CD14-positive monocyte (primary cell): ENCODE data around the gene LDLRAD2. TPM values are rescaled to one million over a fixed set of nuclear protein-coding genes. Genes with fewer than 3 reads are reported as not detected.

Experiments used
- DNase-seq, 3 donors: peaks; one replicate each; pipeline ENCODE4 v3.0.0-alpha.2; 2011 to 2022
- H2AFZ ChIP-seq: 2 replicates; pipeline ENCODE4 v1.6.0; 2012; ENCODE audit warnings: mild to moderate bottlenecking, low read depth, low read length, inconsistent platforms; ENCODE audit not compliant: insufficient read depth, poor library complexity, severe bottlenecking
- H3K27ac ChIP-seq, 2 donors: 1 replicate in 1 of 2; 2 replicates in 1 of 2; pipeline ENCODE4 v1.5.1; 2012 to 2013; ENCODE audit warnings: low read length in 2 of 2, control low read depth in 1 of 2, inconsistent platforms in 1 of 2, low read depth in 1 of 2, mild to moderate bottlenecking in 1 of 2
- H3K27me3 ChIP-seq, 2 donors: one replicate each; pipeline versions ENCODE4 v1.6.0 to v1.6.1; 2011 to 2013; ENCODE audit warnings: low read length in 2 of 2; ENCODE audit not compliant: control insufficient read depth in 2 of 2, insufficient read depth in 2 of 2
- H3K36me3 ChIP-seq, 2 donors: replicated peaks in 1 of 2; 1 replicate in 1 of 2; 2 replicates in 1 of 2; pipeline versions ENCODE4 v1.5.1 to v1.6.1; 2012 to 2013; ENCODE audit warnings: low read length in 2 of 2, control low read depth in 1 of 2, inconsistent platforms in 1 of 2, mild to moderate bottlenecking in 1 of 2; ENCODE audit not compliant: insufficient read depth in 2 of 2, control insufficient read depth in 1 of 2
- H3K4me1 ChIP-seq, 2 donors: 1 replicate in 1 of 2; 2 replicates in 1 of 2; pipeline versions ENCODE4 v1.5.1 to v1.6.1; 2012 to 2013; ENCODE audit warnings: low read length in 2 of 2, control low read depth in 1 of 2, inconsistent platforms in 1 of 2, mild to moderate bottlenecking in 1 of 2, moderate library complexity in 1 of 2; ENCODE audit not compliant: insufficient read depth in 2 of 2, control insufficient read depth in 1 of 2
- H3K4me2 ChIP-seq: replicated peaks from 2 replicates; pipeline ENCODE3; 2012; ENCODE audit warnings: low read length, moderate library complexity, mild to moderate bottlenecking; ENCODE audit not compliant: poor library complexity, severe bottlenecking; ENCODE audit errors: extremely low read depth
- H3K4me3 ChIP-seq, 3 experiments: fragments of 200-600 bp in 1 of 3; sonication (generic) in 1 of 3; replicated peaks in 1 of 3; 1 replicate in 2 of 3; 2 replicates in 1 of 3; pipeline ENCODE4 v1.5.1; 2011 to 2013; ENCODE audit warnings: low read length in 3 of 3, mild to moderate bottlenecking in 3 of 3, control low read depth in 2 of 3, low read depth in 2 of 3, inconsistent platforms in 1 of 3, moderate library complexity in 1 of 3
- H3K79me2 ChIP-seq: 2 replicates; pipeline ENCODE4 v1.6.0; 2012; ENCODE audit warnings: mild to moderate bottlenecking, control low read depth, inconsistent platforms, low read length, moderate library complexity; ENCODE audit not compliant: insufficient read depth
- H3K9ac ChIP-seq: 2 replicates; pipeline ENCODE4 v1.6.0; 2017; ENCODE audit warnings: low read length, mild to moderate bottlenecking; ENCODE audit not compliant: insufficient read depth, poor library complexity, severe bottlenecking
- H3K9me3 ChIP-seq, 2 donors: replicated peaks in 1 of 2; 1 replicate in 1 of 2; 2 replicates in 1 of 2; pipeline versions ENCODE4 v1.5.1 to v1.6.1; 2012 to 2013; ENCODE audit warnings: low read length in 2 of 2, control low read depth in 1 of 2; ENCODE audit not compliant: control insufficient read depth in 1 of 2, insufficient read depth in 1 of 2
- H4K20me1 ChIP-seq: 2 replicates; pipeline ENCODE4 v1.6.0; 2012; ENCODE audit warnings: mild to moderate bottlenecking, low read length, control low read depth, moderate library complexity; ENCODE audit not compliant: insufficient read depth
- H3K27ac Mint-ChIP-seq, 7 donors: one replicate each; pipeline ENCODE4 v1.8.0; 2020; ENCODE audit warnings: mild to moderate bottlenecking in 7 of 7, mixed read lengths in 7 of 7, moderate library complexity in 6 of 7, inconsistent platforms in 2 of 7
- H3K27me3 Mint-ChIP-seq, 3 donors: one replicate each; pipeline ENCODE4 v1.8.0; 2021 to 2022; ENCODE audit warnings: low read depth in 3 of 3, mild to moderate bottlenecking in 3 of 3, mixed read lengths in 3 of 3, moderate library complexity in 3 of 3, inconsistent platforms in 1 of 3
- H3K36me3 Mint-ChIP-seq, 2 donors: one replicate each; pipeline ENCODE4 v1.8.0; 2020; ENCODE audit warnings: mixed read lengths in 2 of 2, inconsistent platforms in 1 of 2, mild to moderate bottlenecking in 1 of 2
- H3K4me1 Mint-ChIP-seq: one replicate; pipeline ENCODE4 v1.8.0; 2020; ENCODE audit warnings: mild to moderate bottlenecking, mixed read lengths
- H3K4me3 Mint-ChIP-seq, 2 donors: one replicate each; pipeline ENCODE4 v1.8.0; 2020; ENCODE audit warnings: mild to moderate bottlenecking in 2 of 2, mixed read lengths in 2 of 2, moderate library complexity in 1 of 2
- H3K9me3 Mint-ChIP-seq, 7 donors: one replicate each; pipeline ENCODE4 v1.8.0; 2020 to 2022; ENCODE audit warnings: mixed read lengths in 7 of 7, mild to moderate bottlenecking in 6 of 7, moderate library complexity in 6 of 7, inconsistent platforms in 2 of 7
- WGBS: methylation state at CpG from one replicate; pipeline ENCODE4 v1.1.5; 2013; ENCODE audit warnings: missing lambda C conversion rate; ENCODE audit not compliant: insufficient coverage; 5-methylcytosine and 5-hydroxymethylcytosine counted together
- intact Hi-C, 2 donors: fragments of 100-400 bp; cut with micrococcal nuclease; formaldehyde crosslinking; loops; one replicate each; pipeline versions ENCODE4 v1.15.0 to v1.15.1; 2023
- polyA plus RNA-seq, 3 donors: library from polyadenylated mRNA; depleted of rRNA in 1 of 3; unstranded in 2 of 3; stranded (reverse) in 1 of 3; fragments of 300-500 nt in 2 of 3; fragments of >200 nt in 1 of 3; fragmentation: Illumina TruSeq in 2 of 3; gene quantifications; 1 replicate in 2 of 3; 2 replicates in 1 of 3; pipeline ENCODE4 v1.2.3, GENCODE V29; 2012 to 2021
- TF ChIP-seq, protein P1 (sequence below): fragments of 200-600 bp; IDR thresholded peaks from one replicate; pipeline ENCODE4 v1.8.0; 2022; ENCODE audit warnings: antibody characterized with exemption, mild to moderate bottlenecking

LDLRAD2 gene
- polyA plus RNA-seq, 3 donors = 0.63 TPM; not detected in 2

DNA sequence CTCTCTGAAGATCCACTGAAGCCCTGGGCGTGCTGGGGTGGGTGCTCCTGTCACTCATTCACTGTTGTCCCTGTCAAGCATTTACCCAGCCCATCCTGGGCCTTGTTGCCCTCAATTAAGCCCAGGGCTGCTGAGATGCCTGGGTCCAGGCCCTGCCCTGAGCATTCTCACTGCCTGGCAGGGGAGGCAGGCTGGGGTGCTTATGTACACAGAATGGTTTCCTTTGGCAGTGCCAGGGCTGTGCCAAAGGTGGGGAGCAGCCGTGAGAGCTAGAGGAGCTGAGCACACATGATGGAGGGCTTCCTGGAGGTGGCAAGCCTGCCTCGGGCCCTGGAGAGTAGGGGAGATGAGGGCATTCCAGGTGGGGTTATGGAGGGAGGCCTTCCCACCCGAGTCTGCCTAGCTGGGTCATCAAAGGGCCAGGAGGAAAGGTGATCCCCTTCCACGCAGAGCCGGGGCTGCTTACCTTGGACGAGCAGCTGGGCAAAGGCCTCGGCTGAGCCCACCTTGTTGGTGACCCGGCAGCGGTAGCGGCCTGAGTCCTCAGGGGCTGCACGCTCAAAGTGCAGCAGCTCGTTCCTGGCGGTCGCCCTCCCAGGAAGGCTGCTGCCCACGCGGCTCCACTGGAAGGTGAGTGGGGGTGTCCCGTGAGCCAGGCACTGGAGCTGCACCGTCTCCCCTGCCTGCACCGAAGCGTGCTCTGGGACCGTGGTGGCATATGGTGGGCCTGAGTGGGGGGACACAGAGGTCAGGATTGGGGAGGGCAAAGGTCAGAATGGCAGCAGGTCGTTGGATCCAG lies 26.5 kb downstream of the LDLRAD2 start:
- no peaks in the 10 kb centered on the region for H3K79me2 ChIP-seq
- peaks cover 5 to 15% (median 13%) of the 10 kb centered on the region in 7 donors for H3K9me3 Mint-ChIP-seq
- H4K20me1 ChIP-seq = no peaks in the 10 kb centered on the region
- H3K9me3 ChIP-seq = peaks cover 7 to 13% of the 10 kb centered on the region in 2 donors
- intact Hi-C loops = no loop called here
- H3K4me2 ChIP-seq = no peak overlapping the region
- H2AFZ ChIP-seq = no peak overlapping the region
- no peaks in the 10 kb centered on the region for H3K4me1 Mint-ChIP-seq
- 93% methylated on average over 23 of the region's 23 CpGs for WGBS
- no peak for DNase-seq
- peaks cover 1 to 9% of the 10 kb centered on the region in 2 donors for H3K36me3 Mint-ChIP-seq
- H3K27ac Mint-ChIP-seq = peak overlapping the region in 1 of 7 donors; percentile 46
- H3K27ac ChIP-seq = no peak overlapping the region
- no peaks in the 10 kb centered on the region for H3K4me1 ChIP-seq
- peaks cover 0 to 2% (median 2%) of the 10 kb centered on the region in 3 donors for H3K27me3 Mint-ChIP-seq
- H3K36me3 ChIP-seq = no peaks in the 10 kb centered on the region
- no peak overlapping the region for H3K4me3 Mint-ChIP-seq
- no peak overlapping the region for H3K9ac ChIP-seq
- no peak overlapping the region for H3K4me3 ChIP-seq
- no peaks in the 10 kb centered on the region for H3K27me3 ChIP-seq
- TF ChIP-seq, protein P1, sequence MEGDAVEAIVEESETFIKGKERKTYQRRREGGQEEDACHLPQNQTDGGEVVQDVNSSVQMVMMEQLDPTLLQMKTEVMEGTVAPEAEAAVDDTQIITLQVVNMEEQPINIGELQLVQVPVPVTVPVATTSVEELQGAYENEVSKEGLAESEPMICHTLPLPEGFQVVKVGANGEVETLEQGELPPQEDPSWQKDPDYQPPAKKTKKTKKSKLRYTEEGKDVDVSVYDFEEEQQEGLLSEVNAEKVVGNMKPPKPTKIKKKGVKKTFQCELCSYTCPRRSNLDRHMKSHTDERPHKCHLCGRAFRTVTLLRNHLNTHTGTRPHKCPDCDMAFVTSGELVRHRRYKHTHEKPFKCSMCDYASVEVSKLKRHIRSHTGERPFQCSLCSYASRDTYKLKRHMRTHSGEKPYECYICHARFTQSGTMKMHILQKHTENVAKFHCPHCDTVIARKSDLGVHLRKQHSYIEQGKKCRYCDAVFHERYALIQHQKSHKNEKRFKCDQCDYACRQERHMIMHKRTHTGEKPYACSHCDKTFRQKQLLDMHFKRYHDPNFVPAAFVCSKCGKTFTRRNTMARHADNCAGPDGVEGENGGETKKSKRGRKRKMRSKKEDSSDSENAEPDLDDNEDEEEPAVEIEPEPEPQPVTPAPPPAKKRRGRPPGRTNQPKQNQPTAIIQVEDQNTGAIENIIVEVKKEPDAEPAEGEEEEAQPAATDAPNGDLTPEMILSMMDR = no peak

DNA sequence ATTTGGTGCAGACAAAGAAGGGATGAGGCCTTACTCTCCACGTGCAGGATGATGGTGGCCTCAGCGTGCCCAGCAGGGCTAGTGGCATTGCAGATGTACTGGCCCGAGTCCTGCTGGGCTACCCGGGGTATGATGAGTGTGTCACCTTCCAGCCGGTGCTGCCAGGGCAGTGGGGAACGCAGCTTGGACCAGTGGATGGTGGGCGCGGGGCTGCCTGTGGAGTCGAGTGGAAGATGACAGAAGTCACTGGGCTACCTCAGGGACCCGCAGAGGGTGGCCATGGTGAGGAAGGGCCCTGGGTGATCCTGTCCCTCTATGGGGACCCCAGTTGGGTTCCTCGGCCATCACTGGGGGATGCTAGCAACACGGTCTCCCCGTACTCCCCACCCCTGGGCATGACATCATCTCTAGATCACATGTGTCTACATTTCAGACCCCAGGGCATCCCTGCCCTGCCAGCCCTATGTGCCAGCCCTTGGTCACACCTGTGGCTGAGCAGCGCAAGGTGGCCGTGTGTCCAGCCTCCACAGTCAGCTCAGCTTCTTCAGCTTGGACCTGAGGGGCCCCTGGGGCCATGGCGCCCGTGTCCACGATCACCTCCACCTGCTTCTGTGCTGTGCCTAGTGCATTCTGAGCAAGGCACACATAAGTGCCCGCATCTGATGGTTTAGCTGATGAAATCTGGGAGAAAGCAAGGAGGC lies 27.4 kb downstream of the LDLRAD2 start:
- Histone ChIP-seq H3K36me3 (no peaks in the 10 kb centered on the region), H3K79me2 (no peaks in the 10 kb centered on the region), H3K27me3 (no peaks in the 10 kb centered on the region), H3K27ac (no peak overlapping the region), H4K20me1 (no peaks in the 10 kb centered on the region), H3K9ac (no peak overlapping the region), H2AFZ (no peak overlapping the region), H3K4me2 (no peak overlapping the region), H3K9me3 (peaks cover 3 to 4% of the 10 kb centered on the region in 2 donors), H3K4me3 (no peak overlapping the region), H3K4me1 (no peaks in the 10 kb centered on the region)
- Mint-ChIP-seq H3K27me3 (peaks cover 0 to 2% (median 2%) of the 10 kb centered on the region in 3 donors), H3K4me1 (no peaks in the 10 kb centered on the region), H3K36me3 (peaks cover 0 to 6% of the 10 kb centered on the region in 2 donors), H3K4me3 (no peak overlapping the region), H3K9me3 (peaks cover under 1 to 6% (median 4%) of the 10 kb centered on the region in 7 donors), H3K27ac (no peak overlapping the region)
- WGBS = 97% methylated on average over 16 of the region's 19 CpGs
- TF ChIP-seq, protein P1 = no peak
- intact Hi-C loops = no loop called here
- DNase-seq = no peak
